ENCODE measurements around the gene EID2.

DNA sequence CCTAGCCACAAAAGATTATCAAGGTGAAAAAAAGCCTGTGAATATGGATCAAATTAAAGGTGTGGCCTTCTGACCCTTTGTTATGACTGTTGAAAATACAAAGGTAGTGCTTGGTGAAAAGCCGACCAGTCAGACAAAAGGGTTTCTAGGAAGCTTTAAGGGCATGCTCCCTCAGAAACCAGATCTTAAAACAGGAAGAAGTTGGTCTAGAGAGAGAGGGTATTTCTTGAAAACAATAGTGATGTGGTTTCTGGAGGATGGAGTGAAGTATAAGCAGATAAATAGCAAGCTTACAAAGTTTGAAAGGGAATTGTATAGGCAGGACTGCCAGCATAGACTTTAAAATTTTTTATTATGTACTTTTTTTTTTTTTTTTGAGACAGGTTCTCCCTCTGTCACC lies 5.0 kb upstream of the EID2 start:
- TF ChIP-seq MAX (IDR thresholded peaks at IDR 0.05) (no peak), GABPA (IDR thresholded peaks at IDR 0.05 in 1 of 2, conservative IDR thresholded peaks at IDR 0.05 in 1 of 2) (no peak), CTCF (IDR thresholded peaks at IDR 0.05; ENCODE audit: low read depth, low read length, missing input control) (no peak), YY1 (IDR thresholded peaks at IDR 0.05) (no peak), NR2F2 (IDR thresholded peaks at IDR 0.05) (no peak)
- TF ChIP-seq, protein P1, sequence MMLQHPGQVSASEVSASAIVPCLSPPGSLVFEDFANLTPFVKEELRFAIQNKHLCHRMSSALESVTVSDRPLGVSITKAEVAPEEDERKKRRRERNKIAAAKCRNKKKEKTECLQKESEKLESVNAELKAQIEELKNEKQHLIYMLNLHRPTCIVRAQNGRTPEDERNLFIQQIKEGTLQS (IDR thresholded peaks at IDR 0.05): no peak
